Fibroblast of the conjunctiva (primary cell): Measurements from ENCODE around the gene TECPR1.
"Not testable (repeated sequence)": the region's sequence is repeated elsewhere in the genome, so short reads cannot be mapped to it uniquely, and the experiment has no call there.

Experiments
- DNase-seq: peaks from one replicate; pipeline ENCODE4 v3.0.0-alpha.2; 2010; ENCODE audit warnings: low read depth

TECPR1 gene

GRCh38 chr7:98228801-98229200, 23.2 kb downstream of the TECPR1 start:
- DNase-seq, result no peak

DNA sequence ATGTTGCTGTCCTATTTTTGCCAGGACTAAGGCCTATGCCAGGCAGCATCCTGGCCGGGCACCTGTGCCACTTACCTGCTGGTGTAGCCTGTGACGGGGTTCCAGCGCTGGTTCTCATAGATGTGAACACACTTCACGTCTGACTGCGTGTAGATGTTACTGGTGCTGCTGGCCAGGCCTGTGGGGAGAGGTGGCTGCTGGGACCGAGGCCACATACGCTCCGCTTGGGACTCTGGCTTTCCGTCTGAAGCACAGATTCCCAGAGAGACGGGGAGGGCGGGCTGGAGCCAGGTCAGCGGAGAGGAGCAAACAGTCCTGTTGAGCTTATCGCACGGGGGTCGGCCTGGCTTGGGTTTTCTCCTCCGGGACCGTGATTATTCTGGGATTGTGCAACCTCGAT, 24.1 kb downstream of the TECPR1 start:
- no peak for DNase-seq

DNA sequence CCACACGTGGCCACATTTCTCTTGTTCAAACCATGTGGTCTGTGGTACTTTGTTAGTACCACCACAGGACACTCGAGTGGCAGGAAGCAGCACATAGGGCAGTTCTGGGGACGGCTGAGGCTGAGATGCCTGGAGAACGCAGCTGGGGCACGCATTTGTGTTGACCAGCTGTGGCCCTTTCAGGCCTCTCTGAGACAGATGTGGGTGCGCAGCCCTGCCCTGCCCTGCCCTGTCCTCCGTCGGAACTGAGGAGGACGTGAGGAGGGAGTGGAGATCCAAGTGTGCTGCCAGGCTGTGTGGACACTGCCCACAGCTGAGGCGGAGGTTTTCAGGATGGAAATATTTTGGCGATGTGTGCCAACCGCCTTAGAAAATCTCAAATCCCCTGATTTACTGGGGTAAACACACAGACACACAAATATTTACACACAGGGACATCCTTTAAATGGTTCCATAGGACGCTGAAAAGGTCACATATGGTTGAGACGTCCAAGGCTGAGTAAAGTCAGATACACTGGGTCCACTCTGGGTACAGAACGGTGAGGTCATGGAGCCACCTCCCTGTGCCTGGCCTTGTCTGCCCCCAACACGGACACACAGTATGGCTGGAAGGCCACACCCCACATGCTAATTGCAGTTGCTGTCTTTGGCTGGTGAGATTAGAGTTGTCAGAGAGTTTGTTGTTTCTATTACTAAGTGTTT, 26.0 kb downstream of the TECPR1 start:
- no peak for DNase-seq

DNA sequence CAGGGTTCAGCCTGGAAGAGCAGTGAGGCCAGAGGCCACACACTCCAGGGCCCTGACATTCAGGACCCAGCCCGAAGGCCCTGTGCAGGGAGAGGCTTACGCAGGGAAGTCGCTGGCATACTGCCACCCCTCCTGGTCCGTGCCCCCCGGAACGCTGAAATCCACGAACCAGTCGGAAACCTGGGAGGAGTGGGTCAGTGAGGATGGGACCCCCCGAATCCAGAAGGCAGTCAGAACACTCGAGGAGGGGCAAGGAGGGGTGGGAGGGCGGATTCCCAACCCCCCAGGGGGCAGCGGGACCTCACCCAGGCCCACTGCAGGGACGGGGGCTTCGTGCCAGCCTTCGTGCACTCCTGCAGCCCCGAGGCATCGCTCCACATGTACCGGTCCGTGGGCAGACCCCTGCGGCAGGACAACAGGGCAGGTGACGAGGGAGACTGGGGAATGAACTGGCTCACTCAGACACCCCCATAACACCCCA, 27.3 kb downstream of the TECPR1 start:
- DNase-seq, result no peak

DNA sequence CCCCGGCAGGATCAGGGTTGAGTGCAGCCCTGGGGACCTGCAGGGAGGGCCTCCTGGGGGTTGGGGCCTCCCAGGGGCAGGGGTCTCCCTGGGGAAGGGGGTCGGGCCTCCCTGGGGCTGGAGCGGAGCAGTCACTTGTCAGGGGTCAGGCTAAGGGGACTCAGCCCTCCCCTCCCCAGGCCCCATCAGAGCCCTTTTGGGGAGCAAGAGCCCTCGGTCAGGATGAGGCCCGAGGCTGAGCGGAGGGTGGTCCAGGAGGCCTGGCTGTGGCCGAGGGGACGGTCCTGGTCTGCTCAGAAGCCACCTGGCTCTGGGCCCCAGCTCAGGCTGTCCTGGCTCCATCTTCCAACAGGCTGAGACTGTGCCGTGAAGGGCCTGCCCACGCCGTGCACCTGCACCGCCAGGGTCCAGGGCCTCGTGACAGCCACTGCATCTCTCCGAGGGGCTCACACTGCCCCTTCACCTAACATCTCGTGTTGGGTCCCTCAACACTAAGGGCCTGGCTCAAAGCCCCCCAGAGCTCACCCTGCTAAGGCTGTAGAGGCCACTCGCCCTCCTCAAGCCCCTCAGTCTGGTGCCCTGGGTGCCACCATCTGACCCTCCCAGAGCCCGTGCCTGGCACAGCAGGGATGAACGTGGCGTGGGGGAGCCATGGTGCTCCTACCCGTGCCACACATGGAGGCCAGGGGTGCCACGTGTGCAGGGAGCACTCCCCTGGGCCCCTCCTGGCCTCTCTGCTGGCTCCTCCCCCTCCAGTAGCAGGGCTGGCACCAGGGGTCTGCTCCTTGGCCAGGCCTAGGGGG, 27.9 kb downstream of the TECPR1 start:
- no peak for DNase-seq

GRCh38 chr7:98223351-98223897, 28.6 kb downstream of the TECPR1 start:
- DNase-seq, result no peak

DNA sequence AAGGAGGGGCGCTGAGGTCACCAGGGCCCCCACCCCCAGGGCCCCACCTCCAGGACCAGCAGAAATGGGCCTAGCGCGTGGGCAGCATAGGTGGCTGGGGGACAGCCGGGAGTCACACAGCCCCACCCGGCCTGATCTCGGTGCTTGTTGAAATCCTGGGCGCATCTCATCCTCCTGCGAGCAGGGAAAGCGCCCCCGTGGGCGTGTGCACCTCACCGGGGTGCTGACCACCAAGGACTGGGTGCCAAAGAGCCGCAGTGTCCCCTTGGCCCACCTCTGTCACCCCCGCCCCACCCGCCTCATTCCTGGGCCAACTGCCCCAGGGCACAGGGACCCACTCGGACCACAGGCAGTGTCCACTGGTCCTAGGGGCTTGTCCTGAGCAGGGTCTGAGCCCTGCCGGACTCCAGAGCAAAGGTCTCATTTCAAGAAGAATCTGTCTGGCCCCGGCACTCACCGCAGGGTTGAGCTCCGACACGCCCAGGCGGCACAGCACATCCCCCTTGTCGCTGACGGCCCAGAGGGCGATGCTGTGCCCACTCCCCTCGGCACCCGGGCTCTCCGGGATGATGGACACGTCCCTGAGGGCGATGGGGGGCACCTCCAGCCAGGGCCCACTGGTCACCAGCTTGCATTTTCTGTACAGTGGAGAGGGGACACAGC, 29.4 kb downstream of the TECPR1 start:
- DNase-seq, result no peak

- DNase-seq, result no peak
Measured at GRCh38 chr7:98221611-98222532, 30.2 kb downstream of the TECPR1 start.

DNA sequence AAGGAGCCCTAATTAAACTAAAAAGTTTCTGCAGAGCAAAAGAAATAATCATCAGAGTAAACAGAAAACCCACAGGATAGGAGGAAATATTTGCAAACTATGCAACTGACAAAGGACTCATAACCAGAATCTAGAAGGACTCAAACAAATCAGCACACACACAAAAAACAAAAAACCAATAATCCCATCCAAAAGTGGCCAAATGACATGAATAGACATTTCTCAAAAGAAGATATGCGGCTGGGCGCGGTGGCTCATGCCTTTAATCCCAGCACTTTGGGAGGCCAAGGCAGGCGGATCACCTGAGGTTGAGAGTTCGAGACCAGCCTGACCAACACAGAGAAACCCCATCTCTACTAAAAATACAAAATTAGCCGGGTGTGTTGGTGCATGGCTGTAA, 32.6 kb downstream of the TECPR1 start:
- DNase-seq, result not testable (repeated sequence)

DNA sequence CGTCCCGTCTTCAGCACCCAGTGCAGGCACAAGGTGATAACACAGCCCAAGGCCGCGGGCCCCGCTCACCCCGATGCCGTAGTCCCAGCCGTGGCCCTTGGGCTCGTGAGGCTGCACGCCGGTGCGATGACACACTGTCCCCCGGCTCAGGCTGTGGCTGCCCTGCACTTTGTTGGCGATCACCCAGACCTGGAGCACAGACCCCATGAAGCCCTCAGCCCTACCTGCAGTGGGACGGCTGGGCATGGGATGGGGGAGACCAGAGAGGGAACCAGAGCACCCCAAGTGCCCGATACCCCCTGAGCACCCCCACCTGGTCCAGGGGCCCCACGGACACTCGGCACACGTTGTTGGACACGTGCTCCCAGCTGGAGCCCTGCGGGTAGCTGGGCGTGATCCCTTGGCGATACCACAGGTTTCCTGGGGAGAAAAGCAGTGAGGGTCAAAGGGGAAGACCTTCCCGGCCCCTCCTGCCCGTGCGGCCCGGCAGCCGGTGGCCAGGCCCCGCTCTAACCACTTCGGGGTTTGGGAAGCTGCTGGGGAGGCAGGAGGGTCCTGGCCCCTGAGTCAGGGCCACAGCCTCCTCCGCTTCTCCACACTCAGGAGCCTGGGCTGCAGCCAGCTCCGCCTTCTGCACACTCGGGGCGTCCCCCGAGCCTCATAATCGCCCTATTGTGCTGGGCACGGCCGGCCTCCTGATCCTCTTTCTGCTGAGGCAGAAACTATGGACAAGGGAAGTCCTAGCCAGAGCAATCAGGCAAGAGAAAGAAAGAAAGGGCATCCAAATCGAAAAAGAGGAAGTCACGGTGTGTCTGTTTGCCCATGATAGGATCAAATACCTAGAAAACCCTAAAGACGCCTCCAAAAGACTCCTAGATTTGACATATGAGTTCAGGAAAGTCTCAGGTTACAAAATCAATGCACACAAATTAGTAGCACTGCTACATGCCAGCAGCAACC, 34.1 kb downstream of the TECPR1 start:
- no peak for DNase-seq

DNA sequence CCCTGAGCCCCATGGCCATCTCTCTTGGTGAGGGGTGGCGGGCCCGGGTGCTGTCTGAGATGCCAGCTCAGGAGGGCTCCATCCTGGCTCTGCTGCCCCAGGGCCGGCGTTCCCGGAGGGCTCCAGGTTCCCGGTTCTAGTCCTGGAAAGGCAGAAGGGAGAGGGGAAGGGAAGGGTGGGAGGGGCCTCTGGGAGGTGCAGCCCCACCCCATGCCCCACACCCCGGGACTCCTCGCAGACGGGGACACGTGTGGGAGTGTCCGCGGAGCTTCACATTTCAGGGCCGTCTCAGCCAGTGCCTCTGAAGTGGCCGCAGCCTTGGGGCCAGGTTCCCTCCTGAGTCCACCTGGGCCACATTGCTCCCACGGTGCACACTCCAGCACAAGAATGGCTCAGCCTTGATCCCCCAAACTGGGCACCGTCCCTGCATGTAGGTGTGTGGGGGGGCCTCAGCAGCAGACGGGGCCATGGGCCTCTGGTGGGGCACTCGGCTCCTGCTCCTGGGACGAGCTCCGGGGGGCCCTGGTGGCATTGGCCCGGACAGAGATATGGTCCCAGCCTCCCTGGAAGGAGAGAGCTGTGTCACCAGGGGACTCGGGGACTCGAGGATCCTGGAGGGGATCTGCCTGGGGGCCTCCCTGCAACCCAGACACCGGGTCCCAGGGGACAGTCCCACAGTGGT, 35.0 kb downstream of the TECPR1 start:
- no peak for DNase-seq

DNA sequence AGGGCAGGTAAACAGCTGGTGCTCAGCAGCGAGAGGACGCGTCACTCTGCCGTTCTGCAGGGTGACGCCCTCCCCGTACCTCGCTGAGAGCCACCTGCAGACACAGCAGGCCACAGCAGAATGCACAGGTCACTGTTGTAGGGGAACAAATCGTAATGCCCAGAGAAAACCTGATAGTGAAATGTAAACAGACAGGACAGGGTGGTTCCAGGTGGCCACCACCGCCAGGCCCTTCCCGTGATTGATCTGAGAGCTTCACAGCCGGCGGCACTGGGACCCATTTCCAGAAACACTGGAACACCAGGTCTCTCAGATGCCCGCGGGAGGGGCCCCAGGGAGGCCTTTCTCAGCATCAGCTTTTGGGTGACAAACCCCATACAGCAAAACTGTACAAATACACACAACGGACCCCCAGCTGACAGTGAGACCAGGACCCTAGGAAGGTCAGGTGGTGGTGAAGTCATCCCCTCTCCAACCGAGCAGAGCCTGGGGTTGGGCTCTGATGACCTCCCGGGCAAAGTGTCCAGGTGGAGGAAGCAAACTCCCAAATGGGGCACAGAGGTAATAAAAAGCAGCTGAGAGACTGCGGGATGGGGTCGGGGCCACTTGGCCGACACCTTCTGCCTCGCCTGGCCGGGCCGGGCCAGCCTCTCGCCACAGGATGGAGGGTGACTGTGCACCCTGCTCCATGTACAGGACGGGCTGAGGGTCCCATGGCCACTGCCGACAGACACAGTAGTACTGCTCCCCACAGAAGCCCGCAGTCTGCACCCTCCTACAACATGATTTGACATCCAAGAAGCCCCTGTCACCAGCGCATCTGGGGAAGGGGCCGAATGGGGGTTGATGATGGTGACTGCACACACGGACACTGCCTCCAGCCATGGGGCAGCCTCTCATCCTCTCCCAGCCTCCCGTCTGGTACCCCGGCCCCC, 36.2 kb downstream of the TECPR1 start:
- DNase-seq, result no peak

DNA sequence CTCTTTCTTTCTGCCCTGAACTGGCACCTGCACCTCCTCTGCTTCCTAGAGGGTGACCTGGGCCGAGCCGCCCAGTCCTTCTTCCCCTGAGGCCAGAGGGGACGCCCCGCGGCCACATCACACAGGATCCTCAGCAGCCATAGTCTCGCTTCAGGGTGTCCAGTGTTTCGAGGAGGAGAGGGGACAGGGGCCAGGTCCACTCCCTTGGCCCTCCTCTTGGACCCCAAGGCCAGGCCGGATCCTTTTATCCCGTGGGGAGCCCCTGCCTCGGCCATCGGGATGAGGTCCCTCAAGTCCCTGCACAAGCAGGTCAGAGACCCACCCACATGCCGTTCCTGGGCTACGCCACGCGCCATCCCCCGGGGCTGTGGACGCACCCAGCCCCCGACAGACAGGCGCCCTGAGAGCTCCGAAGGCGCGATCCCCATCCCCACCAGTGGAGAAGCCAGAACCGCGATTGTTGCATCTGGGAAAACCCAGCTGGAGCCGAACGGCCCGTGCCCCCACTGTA, 37.2 kb downstream of the TECPR1 start:
- no peak for DNase-seq

DNA sequence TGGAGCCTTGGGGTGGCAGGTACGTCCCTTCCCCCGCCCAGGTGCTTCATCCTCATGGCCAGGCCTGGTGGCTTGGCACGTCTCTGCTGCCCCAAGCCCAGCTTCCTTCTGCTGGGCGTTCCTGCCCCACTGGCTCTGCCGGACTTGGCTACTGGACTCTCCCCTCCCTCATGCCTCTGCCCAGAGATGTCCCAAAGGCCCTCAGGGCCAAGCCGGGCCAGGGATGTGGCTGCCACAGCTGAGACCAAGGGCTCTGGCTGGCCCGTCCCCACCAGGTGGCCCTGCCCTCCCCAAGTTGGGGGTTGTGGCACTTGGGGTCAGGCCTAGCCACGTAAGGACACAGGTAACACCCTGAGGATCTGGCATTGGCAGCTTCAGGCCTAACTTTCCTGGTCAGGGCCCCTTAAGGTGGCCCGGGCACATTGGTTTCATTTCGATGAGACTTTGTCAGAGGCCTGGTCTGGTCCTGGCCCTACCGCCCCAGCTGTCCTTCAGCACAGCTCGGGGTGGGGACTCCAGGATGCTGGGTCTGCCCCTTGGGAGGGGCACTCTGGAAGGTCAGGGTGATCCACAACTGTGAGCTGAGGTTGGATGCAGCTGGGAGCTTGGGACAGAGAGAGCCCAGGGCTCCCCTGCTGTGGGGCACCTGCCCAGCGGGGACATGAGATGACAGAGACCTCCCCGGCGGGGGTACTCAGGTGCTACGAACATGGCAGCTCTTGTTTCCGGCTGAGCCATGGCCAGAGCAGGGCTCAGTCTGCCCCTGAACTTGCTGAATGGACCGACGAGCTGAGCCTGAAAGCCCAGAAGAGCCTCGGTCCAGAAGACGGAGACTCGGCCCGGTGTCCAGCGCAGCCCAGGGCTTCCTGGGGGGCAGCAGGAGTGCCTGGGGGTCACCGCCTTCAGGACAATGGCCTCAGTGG, 37.9 kb downstream of the TECPR1 start:
- no peak for DNase-seq

DNA sequence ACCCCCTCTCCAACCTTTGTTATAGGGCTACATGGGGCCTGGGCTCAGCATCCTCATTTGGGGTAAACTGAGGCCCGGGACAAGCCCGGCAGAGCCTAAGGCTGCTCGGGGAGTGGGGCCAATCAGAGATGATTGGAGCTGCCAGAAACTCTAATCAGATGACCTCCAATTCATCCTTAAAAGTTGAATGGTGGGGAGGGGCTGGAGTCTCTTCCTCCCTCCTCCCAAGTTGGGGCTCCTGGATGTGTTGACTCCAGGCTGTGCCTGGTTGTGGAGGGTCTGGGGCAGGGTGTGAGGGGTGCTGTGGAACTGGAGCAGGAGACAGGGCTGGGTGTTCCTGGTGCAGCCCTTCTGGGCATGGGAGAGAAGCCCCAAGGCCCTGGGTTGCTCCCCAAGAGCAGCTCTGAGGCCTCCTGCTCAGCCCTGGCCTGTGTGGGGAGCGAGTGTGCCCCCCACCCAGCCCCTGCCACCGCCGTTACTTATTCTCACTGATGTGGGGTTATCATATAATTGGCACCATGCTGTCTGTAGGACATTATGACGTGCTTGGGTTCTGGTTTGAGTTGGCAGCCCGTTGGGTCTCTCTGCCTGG, 38.6 kb downstream of the TECPR1 start:
- no peak for DNase-seq

GRCh38 chr7:98212532-98213041, 39.4 kb downstream of the TECPR1 start:
- no peak for DNase-seq
